HCT116 (cell line): ENCODE measurements around the gene PARVA. TPM values are rescaled to one million over a fixed set of nuclear protein-coding genes. Genes with fewer than 3 reads are reported as not detected.

Source experiments
- ATAC-seq: fragments of 200-7000 bp; cut with Tn5 transposase; 2 replicates; pipeline ENCODE4 v1.9.1; 2020; ENCODE audit warnings: mild to moderate bottlenecking, moderate library complexity
- BruUV-seq: library from RNA; stranded (reverse); fragments of 400-500 nt; replicated peaks from 2 replicates; lab custom pipeline; 2021; lab: Mats Ljungman, UMichigan
- CTCF ChIA-PET: fragments of 300-600 bp; sonication (Branson Sonifier 250); formaldehyde crosslinking; loops from one replicate; lab custom pipeline; 2021; ENCODE audit warnings: antibody characterized with exemption; lab: Charles Lee
- POLR2A ChIA-PET: fragments of 300-600, 350-600 bp; sonication (Branson Sonifier 250); formaldehyde crosslinking; loops from one replicate; lab custom pipeline; 2021; ENCODE audit warnings: antibody characterized with exemption; lab: Charles Lee
- RAD21 ChIA-PET, 2 experiments: fragments of 300-600 bp; sonication (Branson Sonifier 250); formaldehyde crosslinking; loops; one replicate each; lab custom pipeline; 2023; ENCODE audit warnings: low total read pairs in 2 of 2; ENCODE audit not compliant: uncharacterized antibody in 2 of 2, unreplicated experiment in 2 of 2, low non-redundant PET in 1 of 2; lab: Charles Lee
- DNase-seq: peaks from one replicate; pipeline ENCODE4 v3.0.0-alpha.2; 2010; ENCODE audit warnings: low read depth, low spot score
- H2AFZ ChIP-seq: fragments of 200-600 bp; shearing (Covaris generic), sonication (generic); 2 replicates; pipeline ENCODE4 v1.6.1; 2017; ENCODE audit warnings: low read depth, mixed run types, mixed read lengths, antibody characterized with exemption, low read length; ENCODE audit not compliant: poor library complexity, severe bottlenecking
- H3K27ac ChIP-seq: 2 replicates; pipeline ENCODE4 v1.5.1; 2012; ENCODE audit warnings: low read depth, low read length
- H3K27me3 ChIP-seq: fragments of 200-600 bp; sonication (generic); 2 replicates; pipeline ENCODE4 v1.6.1; 2016; ENCODE audit warnings: mixed run types, low read length, mixed read lengths; ENCODE audit not compliant: insufficient read depth
- H3K36me3 ChIP-seq, 2 experiments: fragments of 200-500 bp in 1 of 2; fragments of 200-600 bp in 1 of 2; sonication (Bioruptor generic) in 1 of 2; sonication (generic) in 1 of 2; 2 replicates each; pipeline versions ENCODE4 v1.5.1 to v1.6.1; 2014 to 2016; ENCODE audit warnings: low read length in 2 of 2, inconsistent platforms in 1 of 2, mixed read lengths in 1 of 2, mixed run types in 1 of 2; ENCODE audit not compliant: insufficient read depth in 2 of 2, control insufficient read depth in 1 of 2
- H3K4me1 ChIP-seq, 2 experiments: fragments of 200-600 bp in 1 of 2; sonication (generic) in 1 of 2; 2 replicates each; pipeline versions ENCODE4 v1.5.1 to v1.6.1; 2012 to 2017; ENCODE audit warnings: low read length in 2 of 2, inconsistent platforms in 1 of 2, mild to moderate bottlenecking in 1 of 2, mixed read lengths in 1 of 2, mixed run types in 1 of 2, moderate library complexity in 1 of 2; ENCODE audit not compliant: insufficient read depth in 2 of 2, control insufficient read depth in 1 of 2
- H3K4me2 ChIP-seq: fragments of 200-600 bp; sonication (generic); 2 replicates; pipeline ENCODE4 v1.6.1; 2017; ENCODE audit warnings: mixed run types, low read length, mixed read lengths
- H3K4me3 ChIP-seq, 2 experiments: fragments of 200-600 bp in 1 of 2; sonication (generic) in 1 of 2; replicated peaks in 1 of 2; 2 replicates each; pipeline ENCODE4 v1.5.1; 2011 to 2016; ENCODE audit warnings: low read length in 2 of 2, control low read depth in 1 of 2, low read depth in 1 of 2, mild to moderate bottlenecking in 1 of 2, mixed read lengths in 1 of 2, mixed run types in 1 of 2
- H3K79me2 ChIP-seq: fragments of 200-600 bp; sonication (generic); 2 replicates; pipeline ENCODE4 v1.6.1; 2017; ENCODE audit warnings: mild to moderate bottlenecking, mixed run types, low read length, moderate library complexity, mixed read lengths; ENCODE audit not compliant: insufficient read depth
- H3K9ac ChIP-seq: fragments of 200-600 bp; sonication (generic); 2 replicates; pipeline ENCODE4 v1.6.1; 2016; ENCODE audit warnings: low read length, mixed read lengths
- H3K9me2 ChIP-seq: fragments of 200-600 bp; sonication (generic), shearing (Covaris generic); 2 replicates; pipeline ENCODE4 v1.6.1; 2017; ENCODE audit warnings: mixed run types, mild to moderate bottlenecking, moderate library complexity; ENCODE audit not compliant: insufficient read depth
- H3K9me3 ChIP-seq, 2 experiments: fragments of 200-500 bp in 1 of 2; fragments of 200-600 bp in 1 of 2; sonication (Bioruptor generic) in 1 of 2; sonication (generic) in 1 of 2; 2 replicates each; pipeline ENCODE4 v1.6.1; 2014 to 2017; ENCODE audit warnings: low read length in 2 of 2, mixed read lengths in 2 of 2, inconsistent platforms in 1 of 2, low read depth in 1 of 2, mild to moderate bottlenecking in 1 of 2, mixed run types in 1 of 2, moderate library complexity in 1 of 2; ENCODE audit not compliant: control insufficient read depth in 1 of 2, insufficient read depth in 1 of 2
- H4K20me1 ChIP-seq: fragments of 200-600 bp; sonication (generic), shearing (Covaris generic); 2 replicates; pipeline ENCODE4 v1.6.1; 2017; ENCODE audit warnings: mixed run types, mild to moderate bottlenecking, moderate library complexity; ENCODE audit not compliant: insufficient read depth
- CBX3 ChIP-seq: IDR thresholded peaks from 2 replicates; pipeline ENCODE4 v1.6.1; 2012; ENCODE audit warnings: low read depth
- POLR2A ChIP-seq: IDR thresholded peaks from 2 replicates; pipeline ENCODE4 v1.7.0; 2011; ENCODE audit warnings: borderline replicate concordance; ENCODE audit not compliant: insufficient read depth, insufficient read length; ENCODE audit errors: extremely low read depth
- POLR2AphosphoS5 ChIP-seq: IDR thresholded peaks from 2 replicates; pipeline ENCODE4 v1.6.1; 2011; ENCODE audit warnings: mild to moderate bottlenecking, low read depth, low read length, moderate library complexity
- RAD21 ChIP-seq: IDR thresholded peaks from 2 replicates; pipeline ENCODE4 v1.6.1; 2012; ENCODE audit warnings: low read depth, mild to moderate bottlenecking
- SIN3A ChIP-seq: IDR thresholded peaks from 2 replicates; pipeline ENCODE4 v1.6.1; 2012; ENCODE audit warnings: low read depth
- SP1 ChIP-seq: IDR thresholded peaks from 2 replicates; pipeline ENCODE4 v1.6.1; 2012; ENCODE audit warnings: low read depth
- SRF ChIP-seq: IDR thresholded peaks from 2 replicates; pipeline ENCODE4 v1.6.1; 2012; ENCODE audit warnings: low read depth
- TCF7L2 ChIP-seq: IDR thresholded peaks from 2 replicates; pipeline ENCODE4 v1.7.0; 2011; ENCODE audit warnings: borderline replicate concordance, inconsistent platforms; ENCODE audit not compliant: insufficient read depth, insufficient read length; ENCODE audit errors: extremely low read depth
- ZBTB33 ChIP-seq: IDR thresholded peaks from 2 replicates; pipeline ENCODE4 v1.6.1; 2011; ENCODE audit warnings: mild to moderate bottlenecking, low read length, moderate library complexity; ENCODE audit not compliant: insufficient replicate concordance; ENCODE audit errors: extremely low read depth
- ZFX ChIP-seq: fragments of 450-650 bp; IDR thresholded peaks from 2 replicates; pipeline ENCODE4 v1.6.1; 2017
- ZNF274 ChIP-seq: fragments of 200-500 bp; sonication (Bioruptor generic); IDR thresholded peaks from 2 replicates; pipeline ENCODE4 v1.6.1; 2014; ENCODE audit warnings: mild to moderate bottlenecking, low read depth, low read length, inconsistent platforms
- intact Hi-C: fragments of 100-400 bp; cut with micrococcal nuclease; formaldehyde crosslinking; loops from 2 replicates; pipeline ENCODE4 v1.10.0; 2022
- total RNA-seq: library from RNA; stranded (reverse); gene quantifications from one replicate; pipeline ENCODE4 v1.2.1, GENCODE V29; 2021; ENCODE audit not compliant: unreplicated experiment
- TF ChIP-seq, protein P1 (sequence below): IDR thresholded peaks from 2 replicates; pipeline ENCODE4 v1.6.1; 2012

PARVA gene
- total RNA-seq, 1 experiment from 2014 or later: 18.4 TPM

DNA sequence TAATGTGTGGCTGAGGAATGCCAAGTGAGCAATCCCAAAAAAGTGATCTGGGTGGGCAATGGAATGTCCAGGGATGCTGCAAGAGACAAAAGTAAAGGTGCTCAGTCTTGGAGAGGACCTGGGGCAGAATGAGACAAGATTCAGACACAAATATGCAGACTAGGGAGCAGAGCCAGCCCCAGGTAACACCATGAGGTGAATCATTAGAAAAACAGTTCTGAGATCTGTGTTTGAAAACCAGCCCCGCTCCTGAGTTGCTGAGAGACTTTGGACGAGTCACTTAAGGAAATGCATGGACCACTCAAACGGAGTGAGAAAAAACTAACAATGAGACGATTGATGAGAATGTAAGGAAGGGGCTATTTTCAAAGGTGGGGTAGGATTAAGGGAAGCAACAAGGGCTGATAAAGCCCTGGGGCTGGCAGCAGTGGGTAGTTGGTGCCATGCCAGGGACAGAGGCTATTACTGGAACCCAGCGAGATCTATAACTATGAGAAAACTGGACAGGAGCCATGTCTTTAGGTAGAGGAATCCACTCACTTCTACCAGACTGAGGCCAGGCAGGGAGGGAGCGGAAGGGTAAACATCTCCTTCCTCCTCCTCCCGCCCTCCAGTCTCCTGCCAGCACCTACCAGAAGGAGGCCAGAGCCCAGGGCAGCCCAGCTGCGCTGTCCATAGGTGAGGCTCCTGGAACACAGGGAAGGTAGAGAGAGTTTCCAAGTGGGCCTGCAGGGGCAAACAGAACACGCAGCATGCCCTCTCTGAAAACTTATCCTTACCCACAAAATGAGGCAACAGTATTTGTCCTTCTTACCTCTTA is 166.4 kb downstream of the PARVA start:
- H3K9me3 ChIP-seq: no peaks in the 10 kb centered on the region
- ChIA-PET RAD21 (no interaction called here), CTCF (interaction anchor here (1.0 kb wide), 1 partner anchor 345 kb away, joined by 3 read pairs; no protein-coding TSS in a partner anchor), POLR2A (no interaction called here)
- no peaks in the 10 kb centered on the region for H4K20me1 ChIP-seq
- intact Hi-C loops: no loop called here
- H3K4me2 ChIP-seq: peak overlapping the region; percentile 36
- no peak for TF ChIP-seq SIN3A
- no peak for TF ChIP-seq RAD21
- no peak for TF ChIP-seq TCF7L2
- TF ChIP-seq CBX3: no peak
- H3K79me2 ChIP-seq: no peaks in the 10 kb centered on the region
- no peak overlapping the region for H2AFZ ChIP-seq
- no peak overlapping the region for H3K9ac ChIP-seq
- no peaks in the 10 kb centered on the region for H3K36me3 ChIP-seq
- DNase-seq (no peak), ATAC-seq (peak; percentile 58)
- H3K27me3 ChIP-seq: no peaks in the 10 kb centered on the region
- peaks cover 6 to 17% of the 10 kb centered on the region in 2 experiments; a peak in 3 of 4 replicates for H3K4me1 ChIP-seq
- H3K27ac ChIP-seq: no peak overlapping the region
- no TSS peak for BruUV-seq
- H3K4me3 ChIP-seq: no peak overlapping the region
- no peaks in the 10 kb centered on the region for H3K9me2 ChIP-seq

DNA sequence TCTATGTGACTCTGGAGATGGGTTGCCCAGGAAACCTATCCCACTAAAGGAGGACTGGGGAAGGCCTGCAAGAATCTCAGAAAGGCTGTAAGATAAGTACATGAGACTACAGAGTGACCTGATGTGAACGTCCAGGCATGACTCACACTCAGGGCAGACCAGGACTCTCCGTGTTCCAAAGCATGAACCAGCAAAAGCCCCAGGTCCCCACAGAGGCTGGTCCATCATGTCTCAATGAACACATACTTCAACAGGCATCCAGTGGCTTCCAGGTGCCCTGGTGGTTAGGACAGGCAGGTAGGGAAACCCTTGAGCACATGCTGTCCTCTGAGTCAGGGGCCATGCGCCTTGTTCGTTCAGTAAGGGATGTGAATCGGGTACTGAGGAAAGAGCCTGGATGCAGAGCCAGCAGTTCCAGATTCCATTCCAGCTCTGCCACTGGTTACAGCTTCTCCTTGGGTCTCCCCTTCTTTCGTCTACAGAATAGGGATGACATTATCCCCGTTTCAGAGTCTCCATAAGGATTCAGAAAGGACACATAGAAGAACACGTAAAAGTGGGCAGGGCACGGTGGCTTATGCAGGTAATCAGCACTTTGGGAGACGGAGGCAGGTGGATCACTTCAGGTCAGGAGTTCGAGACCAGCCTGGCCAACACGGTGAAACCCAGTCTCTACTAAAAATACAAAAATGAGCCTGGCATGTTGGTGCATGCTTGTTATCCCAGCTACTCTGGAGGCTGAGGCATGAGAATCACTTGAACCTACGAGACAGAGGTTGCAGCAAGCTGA is 167.8 kb downstream of the PARVA start:
- Histone ChIP-seq H3K4me3 (no peak overlapping the region), H3K36me3 (no peaks in the 10 kb centered on the region), H3K9me3 (no peaks in the 10 kb centered on the region), H3K27me3 (no peaks in the 10 kb centered on the region), H3K9ac (no peak overlapping the region), H3K79me2 (no peaks in the 10 kb centered on the region), H3K27ac (no peak overlapping the region), H3K4me2 (no peak overlapping the region), H2AFZ (no peak overlapping the region), H4K20me1 (no peaks in the 10 kb centered on the region), H3K9me2 (no peaks in the 10 kb centered on the region), H3K4me1 (peaks cover 6 to 17% of the 10 kb centered on the region in 2 experiments; a peak in 3 of 4 replicates)
- DNase-seq (no peak), ATAC-seq (no peak)
- ChIA-PET CTCF (no interaction called here), RAD21 (no interaction called here), POLR2A (no interaction called here)
- intact Hi-C loops: no loop called here
- BruUV-seq: no TSS peak
- TF ChIP-seq POLR2AphosphoS5 (no peak), RAD21 (no peak), SRF (no peak), POLR2A (no peak), SIN3A (no peak), SP1 (no peak), ZBTB33 (no peak), ZNF274 (no peak), ZFX (no peak)
- TF ChIP-seq, protein P1, sequence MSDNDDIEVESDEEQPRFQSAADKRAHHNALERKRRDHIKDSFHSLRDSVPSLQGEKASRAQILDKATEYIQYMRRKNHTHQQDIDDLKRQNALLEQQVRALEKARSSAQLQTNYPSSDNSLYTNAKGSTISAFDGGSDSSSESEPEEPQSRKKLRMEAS: no peak
